ENCODE results near the gene PFKL.

PFKL gene

GRCh38 chr21:44320847-44321246, 21.0 kb downstream of the PFKL start:
- TF ChIP-seq FOXM1 (IDR thresholded peaks at IDR 0.05; ENCODE audit: borderline replicate concordance, low read depth) = no peak
- TF ChIP-seq TEAD4 (IDR thresholded peaks at IDR 0.05) = no peak
- no peak for TF ChIP-seq TAF1 (IDR thresholded peaks at IDR 0.05; ENCODE audit: low read depth)
- TF ChIP-seq RAD21 (IDR thresholded peaks at IDR 0.05; ENCODE audit: low read depth) = no peak
- TF ChIP-seq REST (IDR thresholded peaks at IDR 0.05; ENCODE audit: low read depth) = no peak
- no peak for TF ChIP-seq ZBTB7A (IDR thresholded peaks at IDR 0.05; ENCODE audit: low read depth)
- no peak for TF ChIP-seq MAX (IDR thresholded peaks at IDR 0.05)
- no peak for TF ChIP-seq TCF12 (IDR thresholded peaks at IDR 0.05; ENCODE audit: low read depth)
- no peak for TF ChIP-seq CEBPB (IDR thresholded peaks at IDR 0.05)
- TF ChIP-seq CREB1 (IDR thresholded peaks at IDR 0.05; ENCODE audit: low read depth) = no peak
- TF ChIP-seq USF1 (IDR thresholded peaks at IDR 0.05) = no peak
- TF ChIP-seq EP300 (IDR thresholded peaks at IDR 0.05; ENCODE audit: borderline replicate concordance) = no peak
- TF ChIP-seq EGR1 (IDR thresholded peaks at IDR 0.05) = no peak
- TF ChIP-seq YY1 (IDR thresholded peaks at IDR 0.05; ENCODE audit: low read depth) = no peak
- no peak for TF ChIP-seq NFIC (IDR thresholded peaks at IDR 0.05)

- no peak for TF ChIP-seq YY1 (IDR thresholded peaks at IDR 0.05; ENCODE audit: low read depth)
- TF ChIP-seq MAX (IDR thresholded peaks at IDR 0.05) = no peak
- no peak for TF ChIP-seq RAD21 (IDR thresholded peaks at IDR 0.05; ENCODE audit: low read depth)
- TF ChIP-seq FOXM1 (IDR thresholded peaks at IDR 0.05; ENCODE audit: borderline replicate concordance, low read depth) = no peak
- no peak for TF ChIP-seq TAF1 (IDR thresholded peaks at IDR 0.05; ENCODE audit: low read depth)
- TF ChIP-seq NFIC (IDR thresholded peaks at IDR 0.05) = no peak
- no peak for TF ChIP-seq CEBPB (IDR thresholded peaks at IDR 0.05)
- TF ChIP-seq EP300 (IDR thresholded peaks at IDR 0.05; ENCODE audit: borderline replicate concordance) = no peak
- TF ChIP-seq ZBTB7A (IDR thresholded peaks at IDR 0.05; ENCODE audit: low read depth) = no peak
- no peak for TF ChIP-seq REST (IDR thresholded peaks at IDR 0.05; ENCODE audit: low read depth)
These were observed 22.1 kb downstream of the PFKL start for GRCh38 chr21:44321846-44322450.

GRCh38 chr21:44322621-44323325, 22.9 kb downstream of the PFKL start:
- TF ChIP-seq TAF1 (IDR thresholded peaks at IDR 0.05; ENCODE audit: low read depth) (no peak), RAD21 (IDR thresholded peaks at IDR 0.05; ENCODE audit: low read depth) (no peak), USF1 (IDR thresholded peaks at IDR 0.05) (no peak), MAX (IDR thresholded peaks at IDR 0.05) (no peak), FOXM1 (IDR thresholded peaks at IDR 0.05; ENCODE audit: borderline replicate concordance, low read depth) (no peak), NFIC (IDR thresholded peaks at IDR 0.05) (no peak), REST (IDR thresholded peaks at IDR 0.05; ENCODE audit: low read depth) (no peak)

- TF ChIP-seq NFIC (IDR thresholded peaks at IDR 0.05) (no peak), USF1 (IDR thresholded peaks at IDR 0.05) (no peak), EP300 (IDR thresholded peaks at IDR 0.05; ENCODE audit: borderline replicate concordance) (no peak), FOXM1 (IDR thresholded peaks at IDR 0.05; ENCODE audit: borderline replicate concordance, low read depth) (no peak), REST (IDR thresholded peaks at IDR 0.05; ENCODE audit: low read depth) (no peak), TAF1 (IDR thresholded peaks at IDR 0.05; ENCODE audit: low read depth) (no peak), TEAD4 (IDR thresholded peaks at IDR 0.05) (no peak), YY1 (IDR thresholded peaks at IDR 0.05; ENCODE audit: low read depth) (no peak), MAX (IDR thresholded peaks at IDR 0.05) (no peak), CEBPB (IDR thresholded peaks at IDR 0.05) (no peak), EGR1 (IDR thresholded peaks at IDR 0.05) (no peak), CREB1 (IDR thresholded peaks at IDR 0.05; ENCODE audit: low read depth) (no peak), ZBTB7A (IDR thresholded peaks at IDR 0.05; ENCODE audit: low read depth) (no peak), TCF12 (IDR thresholded peaks at IDR 0.05; ENCODE audit: low read depth) (no peak), RAD21 (IDR thresholded peaks at IDR 0.05; ENCODE audit: low read depth) (no peak)
These were observed 23.7 kb downstream of the PFKL start for GRCh38 chr21:44323591-44323990.
